Stimulated activated CD4-positive, alpha-beta T cell treated with anti-CD3 and anti-CD28 coated beads, Interleukin-12 subunit alpha, Interleukin-12 subunit beta, amount 100 ng/mL, for 48 hours (primary cell): ENCODE data around the gene GLYR1.
"Not testable (repeated sequence)": the region's sequence is repeated elsewhere in the genome, so short reads cannot be mapped to it uniquely, and the experiment has no call there.

Experiments
- DNase-seq, 3 donors: peaks; one replicate each; pipeline ENCODE4 v3.0.0-alpha.2; 2020; ENCODE audit warnings: low read depth in 2 of 3, low spot score in 1 of 3

The GLYR1 gene

GRCh38 chr16:4790261-4790660, 56.8 kb downstream of the GLYR1 start:
- DNase-seq: no peak

DNA sequence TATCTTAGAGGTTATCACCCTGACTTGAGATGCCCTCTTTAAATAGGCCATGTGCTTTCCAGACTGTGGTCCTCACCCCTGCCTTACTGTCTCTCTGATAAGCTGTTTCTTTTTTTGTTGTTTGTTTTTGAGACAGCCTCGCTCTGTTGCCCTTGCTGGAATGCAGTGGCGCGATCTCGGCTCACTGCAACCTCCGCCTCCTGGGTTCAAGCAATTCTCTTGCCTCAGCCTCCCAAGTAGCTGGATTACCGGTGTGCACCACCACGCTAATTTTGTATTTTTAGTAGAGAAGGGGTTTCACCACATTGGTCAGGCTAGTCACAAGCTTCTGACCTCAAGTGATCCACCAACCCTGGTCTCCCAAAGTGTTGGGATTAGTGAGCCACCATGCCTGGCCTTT, 58.2 kb downstream of the GLYR1 start:
- DNase-seq: no peak

DNA sequence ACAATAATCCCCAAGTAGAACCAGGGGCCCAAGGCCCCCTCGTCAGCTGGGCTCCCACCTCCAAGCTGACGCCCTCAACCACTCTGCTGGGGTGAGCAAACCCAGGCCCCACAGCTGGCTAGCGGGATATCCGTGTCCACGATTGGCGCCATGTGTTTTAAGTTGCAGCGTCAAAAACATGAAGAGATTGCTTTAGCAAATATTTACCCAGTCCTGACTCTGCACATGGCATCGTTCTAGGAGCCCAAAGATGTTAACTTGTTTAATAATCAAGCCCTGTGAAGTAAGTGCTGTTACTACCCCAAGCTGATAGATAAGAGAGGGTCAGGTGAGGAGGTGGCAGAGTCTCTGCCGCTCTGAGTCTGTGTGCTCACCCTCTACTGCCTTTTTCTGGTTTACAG, 58.6 kb downstream of the GLYR1 start:
- DNase-seq: no peak

DNA sequence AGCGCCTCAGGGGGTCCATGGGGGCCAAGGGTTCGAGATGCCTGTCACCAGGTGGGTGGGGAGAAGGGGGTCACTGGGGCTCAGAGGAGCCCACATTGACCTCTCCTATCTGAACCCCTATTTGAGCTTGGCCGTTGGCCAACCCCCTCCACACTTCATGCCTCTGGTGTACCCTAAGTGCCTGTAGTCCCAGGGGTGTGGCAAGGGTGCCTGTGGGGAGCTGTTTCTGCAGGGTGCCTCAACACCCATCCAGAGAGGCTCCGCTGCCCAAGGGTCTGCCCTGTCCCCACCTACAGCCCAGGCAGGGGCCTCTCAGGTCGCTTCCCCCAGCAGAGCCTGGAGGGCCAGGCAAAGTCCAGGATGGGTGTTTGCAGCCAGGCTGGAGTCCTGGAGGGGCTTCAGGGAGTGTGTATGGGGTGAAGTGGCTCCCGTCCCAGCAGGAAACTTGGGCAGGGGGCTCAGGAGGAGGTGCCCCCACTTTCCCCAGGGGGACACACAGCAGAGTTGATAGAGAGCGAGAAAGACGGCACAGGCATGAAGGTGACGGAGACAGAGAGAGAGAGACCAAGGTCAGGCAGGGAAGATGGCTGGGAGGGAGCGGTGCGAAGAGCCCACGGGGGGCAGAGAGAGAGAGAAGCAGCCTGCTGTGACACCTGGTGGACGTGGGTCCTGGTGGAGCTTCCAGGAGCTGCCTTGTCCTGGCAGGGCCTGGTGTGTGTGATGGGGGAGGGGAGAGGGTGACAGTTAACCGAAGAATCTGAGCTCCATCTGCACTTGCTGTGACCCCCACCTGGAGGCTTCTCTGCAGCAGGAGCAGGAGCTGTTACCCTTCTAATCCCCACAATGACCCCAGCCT, 59.2 kb downstream of the GLYR1 start, which contains the start of gene SEPTIN12:
Gene SEPTIN12 (minus strand): TSS at position 719 of the 856 bp plus-strand sequence. CDS start 700 bp downstream, at position 19.
- no peak for DNase-seq

GRCh38 chr16:4787068-4787467, 60.0 kb downstream of the GLYR1 start:
- DNase-seq: no peak

DNA sequence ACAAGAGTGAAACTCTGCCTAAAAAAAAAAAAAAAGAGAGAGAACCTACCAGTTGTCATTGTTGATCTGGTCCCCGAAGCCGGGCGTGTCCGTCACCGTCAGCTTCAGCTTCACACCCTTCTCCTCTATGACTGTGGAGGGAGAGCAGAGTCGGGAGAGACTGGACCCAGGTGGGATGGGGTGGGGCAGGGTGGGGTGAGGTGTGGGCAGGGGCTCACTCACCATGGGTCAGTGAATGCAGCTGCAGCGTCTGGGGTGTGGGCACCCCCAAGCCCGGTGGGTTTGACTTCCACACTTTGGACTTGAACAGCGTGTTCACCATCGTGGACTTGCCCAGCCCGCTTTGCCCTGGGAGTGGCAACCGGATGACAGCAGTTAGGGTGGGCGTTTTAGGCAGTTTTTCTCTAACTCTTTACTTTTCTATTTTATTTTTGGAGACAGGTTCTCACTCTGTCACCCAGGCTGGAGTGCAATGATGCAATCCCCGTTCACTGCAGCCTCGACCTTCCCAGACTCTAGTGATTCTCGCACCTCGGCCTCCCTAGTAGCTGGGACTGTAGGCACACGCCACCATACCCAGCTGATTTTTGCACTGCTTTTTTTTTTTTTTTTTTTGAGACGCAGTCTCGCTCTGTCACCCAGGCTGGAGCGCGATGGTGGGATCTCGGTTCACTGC, 61.2 kb downstream of the GLYR1 start:
- no peak for DNase-seq

DNA sequence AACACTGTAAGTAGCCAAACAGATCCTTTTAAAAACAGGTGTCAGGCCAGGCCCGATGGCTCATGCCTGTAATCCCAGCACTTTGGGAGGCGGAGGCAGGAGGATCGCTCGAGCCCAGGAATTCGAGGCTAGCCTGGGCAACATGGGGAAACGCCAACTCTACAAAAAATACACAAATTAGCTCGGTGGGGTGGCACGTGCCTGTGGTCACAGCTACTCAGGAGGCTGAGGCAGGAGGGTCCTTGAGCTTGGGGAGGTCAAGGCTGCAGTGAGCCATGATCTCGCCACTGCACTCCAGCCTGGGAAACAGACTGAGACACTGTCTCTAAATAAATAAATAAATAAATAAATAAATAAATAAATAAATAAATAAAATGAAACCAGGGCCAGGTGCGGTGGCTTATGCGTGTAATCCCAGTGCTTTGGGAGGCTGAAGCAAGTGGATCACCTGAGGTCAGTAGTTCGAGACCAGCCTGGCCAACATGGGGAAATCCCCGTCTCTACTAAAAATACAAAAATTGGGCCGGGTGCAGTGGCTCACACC, 62.6 kb downstream of the GLYR1 start:
- not testable (repeated sequence) for DNase-seq

DNA sequence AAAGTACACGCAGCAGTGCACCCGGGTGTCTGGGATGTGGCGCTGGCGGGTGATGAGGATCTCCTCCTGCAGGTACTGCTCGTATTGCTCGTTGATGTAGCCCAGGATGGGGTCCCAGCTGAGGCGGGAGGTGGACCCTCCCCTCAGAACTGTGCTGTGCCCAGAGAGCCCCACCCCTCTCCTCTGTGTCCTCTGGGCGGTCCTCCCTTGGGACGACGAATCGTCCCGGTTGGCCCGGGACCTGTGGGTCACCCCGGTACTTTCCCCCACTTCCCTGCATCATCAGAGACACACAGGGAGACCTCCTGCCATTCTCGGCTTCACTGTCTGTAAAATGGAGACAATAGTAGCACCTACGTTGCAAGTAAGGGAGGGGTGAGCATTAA, 63.1 kb downstream of the GLYR1 start:
- DNase-seq: no peak

DNA sequence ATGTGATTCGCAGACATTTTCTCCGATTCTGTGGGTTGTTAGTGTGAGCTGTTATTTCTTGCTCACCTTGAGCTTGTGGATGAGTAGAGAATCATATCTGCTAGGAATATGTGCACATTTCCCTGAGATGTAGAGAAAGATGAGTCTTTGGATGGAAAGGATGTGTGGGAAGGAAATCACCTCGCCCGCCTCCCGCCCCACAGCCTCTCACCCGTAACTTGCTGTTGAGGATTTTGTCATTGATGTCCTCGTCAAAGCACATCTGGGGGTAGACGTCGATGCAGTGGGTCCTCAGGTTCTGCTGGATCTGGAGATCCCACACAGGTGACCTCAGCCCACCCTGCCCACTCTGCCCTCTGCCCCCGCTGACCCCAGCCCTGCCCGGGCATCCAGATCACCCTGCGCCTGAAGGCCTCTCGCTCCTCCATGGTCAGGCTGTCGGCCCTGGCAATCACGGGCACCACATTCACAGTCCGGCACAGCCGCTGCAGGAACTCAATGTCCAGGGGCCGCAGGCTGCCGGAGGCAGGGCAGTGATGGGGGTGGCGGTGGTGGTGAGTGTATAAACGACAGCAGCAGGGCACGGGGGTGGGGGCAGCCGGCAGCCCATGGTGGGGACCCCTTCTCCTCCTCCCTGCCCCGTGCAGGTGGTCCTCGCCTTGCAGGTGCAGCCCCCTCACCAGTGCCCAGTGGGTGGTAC, 63.7 kb downstream of the GLYR1 start:
- no peak for DNase-seq

DNA sequence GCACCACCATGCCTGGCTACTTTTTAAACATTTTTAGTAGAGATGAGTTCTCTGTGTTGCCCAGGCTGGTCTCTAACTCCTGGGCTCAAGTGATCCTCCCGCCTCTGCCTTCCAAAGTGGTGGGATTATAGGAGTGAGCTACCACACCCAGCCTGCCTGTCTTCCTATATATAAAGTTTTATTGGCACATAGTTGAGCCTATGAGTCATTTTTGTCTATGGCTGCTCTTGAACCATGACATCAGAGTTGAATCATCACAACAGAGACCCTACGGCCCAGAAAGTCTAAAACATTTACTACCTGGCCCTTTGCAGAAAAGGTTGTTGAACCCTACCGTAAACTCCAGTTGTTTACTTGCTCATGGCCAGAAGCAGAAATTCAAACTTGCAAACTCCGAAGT, 66.9 kb downstream of the GLYR1 start:
- no peak for DNase-seq

- DNase-seq: no peak
Measured at GRCh38 chr16:4778050-4778392, 69.1 kb downstream of the GLYR1 start.

DNA sequence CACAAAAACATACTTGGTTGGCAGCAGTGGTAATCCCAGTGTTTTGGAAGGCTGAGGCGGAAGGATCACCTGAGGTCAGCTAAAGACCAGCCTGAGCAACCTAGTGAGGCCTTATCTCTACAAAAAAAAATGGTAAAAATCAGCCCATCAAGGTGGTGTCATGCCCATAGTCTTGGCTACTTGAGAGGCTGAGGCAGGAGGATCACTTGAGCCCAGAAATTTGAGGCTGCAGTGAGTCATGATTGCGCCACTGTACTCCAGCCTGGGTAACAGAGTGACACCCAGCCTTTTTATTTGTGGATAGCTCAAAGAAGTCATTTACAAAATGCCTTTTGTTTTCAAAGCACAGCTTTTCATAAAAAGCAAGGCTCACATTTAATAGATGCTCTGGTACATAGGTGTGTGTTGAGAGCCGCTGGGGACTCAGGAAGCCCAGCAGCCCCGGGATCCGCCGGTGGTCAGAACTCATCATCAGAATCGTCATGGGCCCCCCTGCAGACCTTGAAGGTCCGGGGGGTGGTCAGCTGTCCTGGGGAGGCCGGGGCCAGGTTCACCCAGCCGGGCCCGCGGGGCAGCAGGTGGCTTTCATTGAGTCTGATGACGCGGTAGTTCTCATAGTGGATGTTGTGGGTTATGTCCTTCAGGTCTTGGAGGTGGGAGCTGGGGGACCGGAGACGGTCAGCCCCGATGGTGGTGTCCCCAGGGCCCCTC, 69.6 kb downstream of the GLYR1 start:
- DNase-seq: no peak

DNA sequence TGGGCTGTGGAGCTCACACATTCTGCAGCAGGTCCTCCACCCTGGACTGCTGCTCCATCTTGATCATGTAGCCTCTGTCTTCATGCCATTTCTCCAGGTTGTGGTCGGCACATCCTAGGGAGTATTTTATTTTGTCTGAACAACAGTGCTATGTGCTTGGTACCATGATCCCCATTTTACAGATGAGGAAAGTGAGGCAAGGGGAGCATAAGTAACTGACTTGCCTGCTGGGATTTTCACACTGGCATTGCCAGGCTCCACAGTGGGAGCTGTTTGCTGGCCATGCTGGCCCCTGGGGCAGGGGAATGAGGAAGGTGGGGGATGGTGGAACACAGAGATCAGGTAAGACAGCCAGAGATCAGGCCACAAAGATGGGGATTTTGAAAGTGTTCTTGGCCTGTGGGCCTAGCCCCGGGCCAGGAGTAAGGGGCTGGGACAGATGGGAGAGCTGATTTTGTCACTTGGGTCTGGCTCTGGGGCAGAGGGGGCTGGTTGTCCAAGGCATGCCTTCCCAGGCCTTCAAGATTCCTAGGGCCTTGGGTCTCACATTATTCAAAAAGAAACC, 70.9 kb downstream of the GLYR1 start:
- no peak for DNase-seq

GRCh38 chr16:4775005-4775404, 72.1 kb downstream of the GLYR1 start:
- DNase-seq: no peak

- no peak for DNase-seq
Measured at GRCh38 chr16:4772351-4772750, 74.7 kb downstream of the GLYR1 start.

- DNase-seq: no peak
Measured at GRCh38 chr16:4771646-4772045, 75.4 kb downstream of the GLYR1 start.

GRCh38 chr16:4769306-4769638, 77.8 kb downstream of the GLYR1 start:
- DNase-seq: no peak

- DNase-seq: peak; percentile 86 to 91 (median 88)
Measured at GRCh38 chr16:4768549-4769305, 78.4 kb downstream of the GLYR1 start.

DNA sequence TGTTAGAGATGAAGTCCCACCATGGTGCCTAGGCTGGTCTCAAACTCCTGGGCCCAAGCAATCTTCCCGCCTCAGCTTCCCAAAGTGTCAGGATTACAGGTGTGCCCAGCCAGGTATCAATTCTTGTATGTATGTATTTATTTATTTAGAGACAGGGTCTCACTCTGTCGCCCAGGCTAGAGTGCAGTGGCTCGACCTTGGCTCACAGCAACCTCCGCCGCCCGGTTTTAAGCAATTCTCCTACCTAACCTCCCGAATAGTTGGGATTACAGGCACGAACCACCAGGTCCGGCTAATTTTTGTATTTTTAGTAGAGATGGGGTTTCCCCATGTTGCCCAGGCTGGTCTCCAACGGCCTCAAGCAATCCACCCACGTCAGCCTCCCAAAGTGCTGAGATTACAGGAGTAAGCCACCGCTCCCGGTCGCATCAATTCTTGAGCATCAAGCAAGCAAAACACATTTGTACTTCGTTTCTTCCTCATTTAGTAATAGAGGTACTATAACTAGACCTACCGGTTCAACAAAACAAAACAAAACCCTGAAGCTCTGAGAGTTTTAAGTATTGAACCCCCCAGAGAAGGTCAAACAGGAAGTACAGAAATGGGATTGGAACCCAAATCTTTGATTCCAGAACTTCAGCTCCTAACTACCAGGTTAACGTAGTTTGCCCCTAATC, 79.1 kb downstream of the GLYR1 start:
- DNase-seq: no peak
